Measurements from ENCODE around the gene TSHZ2. TPM values are rescaled to one million over a fixed set of nuclear protein-coding genes. Genes with fewer than 3 reads are reported as not detected.

TSHZ2 gene
- total RNA-seq, 1 experiment from 2014 or later = 0.20 TPM

- TF ChIP-seq AR (CRISPR knock-in tag; IDR thresholded peaks at IDR 0.05) (no peak), CBFB (CRISPR knock-in tag; IDR thresholded peaks at IDR 0.05; ENCODE audit: low read depth) (no peak)
Observed at GRCh38 chr20:53352727-53353440, 380.7 kb downstream of the TSHZ2 start (continued).

GRCh38 chr20:53354314-53354713 lies 382.2 kb downstream of the TSHZ2 start:
- Mint-ChIP-seq H3K36me3 (peaks cover 7% of the 10 kb centered on the region), H3K27me3 (ENCODE audit: low read depth) (no peaks in the 10 kb centered on the region; the same call in 1 of the 2 replicates), H3K27ac (no peak overlapping the region), H3K9me3 (peaks cover 19% of the 10 kb centered on the region), H3K4me3 (no peak overlapping the region), H3K4me1 (no peaks in the 10 kb centered on the region)
- CTCF ChIA-PET = no interaction called here
- ATAC-seq (no peak), DNase-seq (ENCODE audit: low spot score) (no peak)
- no peak for TF ChIP-seq ETV6 (CRISPR knock-in tag; IDR thresholded peaks at IDR 0.05)
- TF ChIP-seq AFF4 (CRISPR knock-in tag; IDR thresholded peaks at IDR 0.05; ENCODE audit: borderline replicate concordance) = no peak
- TF ChIP-seq NFATC4 (CRISPR knock-in tag; IDR thresholded peaks at IDR 0.05) = no peak
- TF ChIP-seq ZMAT4 (CRISPR knock-in tag; IDR thresholded peaks at IDR 0.05) = no peak
- TF ChIP-seq ZSCAN18 (CRISPR knock-in tag; IDR thresholded peaks at IDR 0.05) = no peak
- no peak for TF ChIP-seq HMGXB4 (CRISPR knock-in tag; IDR thresholded peaks at IDR 0.05)
- TF ChIP-seq ATF1 (CRISPR knock-in tag; IDR thresholded peaks at IDR 0.05) = no peak
- no peak for TF ChIP-seq USF2 (CRISPR knock-in tag; IDR thresholded peaks at IDR 0.05)
- no peak for TF ChIP-seq FOXJ3 (CRISPR knock-in tag; IDR thresholded peaks at IDR 0.05; ENCODE audit: borderline replicate concordance)
- no peak for TF ChIP-seq EMX1 (CRISPR knock-in tag; IDR thresholded peaks at IDR 0.05)
- no peak for TF ChIP-seq ZNF396 (CRISPR knock-in tag; IDR thresholded peaks at IDR 0.05; ENCODE audit: borderline replicate concordance)
- POLR2A ChIA-PET = no interaction called here

Measured in WTC11 (cell line).